ENCODE measurements around the gene CELF5. TPM values are rescaled to one million over a fixed set of nuclear protein-coding genes. Genes with fewer than 3 reads are reported as not detected.

Gene CELF5
- total RNA-seq, 1 experiment from 2014 or later: 7.7 TPM

- TF ChIP-seq JUN (CRISPR knock-in tag; IDR thresholded peaks at IDR 0.05) (no peak), FOXK1 (CRISPR knock-in tag; IDR thresholded peaks at IDR 0.05) (no peak), TCF7 (CRISPR knock-in tag; IDR thresholded peaks at IDR 0.05; ENCODE audit: low read depth) (no peak), E2F1 (CRISPR knock-in tag; IDR thresholded peaks at IDR 0.05) (no peak), CTCF (IDR thresholded peaks at IDR 0.05) (no peak)
Observed at GRCh38 chr19:3233116-3233515, 8.7 kb downstream of the CELF5 start (continued).

- CTCF ChIA-PET: interaction anchor here (0.5 to 2.8 kb wide), 10 partner anchors 9 to 532 kb away, joined by 3 to 28 read pairs (median 4); partner anchors contain the start of gene CELF5
- POLR2A ChIA-PET: no interaction called here
- Mint-ChIP-seq H3K4me1 (0 out of 2 replicates have a peak, but pooled peaks cover 3% of the 10 kb centered on the region), H3K9me3 (no peaks in the 10 kb centered on the region), H3K27ac (no peak overlapping the region), H3K4me3 (no peak overlapping the region), H3K27me3 (ENCODE audit: low read depth) (no peaks in the 10 kb centered on the region), H3K36me3 (no peaks in the 10 kb centered on the region)
- DNase-seq (ENCODE audit: low spot score) (no peak), ATAC-seq (peak; percentile 84)
- no peak for TF ChIP-seq ZBTB21 (CRISPR knock-in tag; IDR thresholded peaks at IDR 0.05; ENCODE audit: borderline replicate concordance)
- no peak for TF ChIP-seq GABPB1 (CRISPR knock-in tag; IDR thresholded peaks at IDR 0.05)
- TF ChIP-seq NFATC4 (CRISPR knock-in tag; IDR thresholded peaks at IDR 0.05): no peak
- TF ChIP-seq ZNF232 (CRISPR knock-in tag; IDR thresholded peaks at IDR 0.05): no peak
- TF ChIP-seq NR1H2 (CRISPR knock-in tag; IDR thresholded peaks at IDR 0.05): no peak
- no peak for TF ChIP-seq ZNF317 (CRISPR knock-in tag; IDR thresholded peaks at IDR 0.05; ENCODE audit: borderline replicate concordance, low read depth)
- TF ChIP-seq, protein P1, sequence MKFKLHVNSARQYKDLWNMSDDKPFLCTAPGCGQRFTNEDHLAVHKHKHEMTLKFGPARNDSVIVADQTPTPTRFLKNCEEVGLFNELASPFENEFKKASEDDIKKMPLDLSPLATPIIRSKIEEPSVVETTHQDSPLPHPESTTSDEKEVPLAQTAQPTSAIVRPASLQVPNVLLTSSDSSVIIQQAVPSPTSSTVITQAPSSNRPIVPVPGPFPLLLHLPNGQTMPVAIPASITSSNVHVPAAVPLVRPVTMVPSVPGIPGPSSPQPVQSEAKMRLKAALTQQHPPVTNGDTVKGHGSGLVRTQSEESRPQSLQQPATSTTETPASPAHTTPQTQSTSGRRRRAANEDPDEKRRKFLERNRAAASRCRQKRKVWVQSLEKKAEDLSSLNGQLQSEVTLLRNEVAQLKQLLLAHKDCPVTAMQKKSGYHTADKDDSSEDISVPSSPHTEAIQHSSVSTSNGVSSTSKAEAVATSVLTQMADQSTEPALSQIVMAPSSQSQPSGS (CRISPR knock-in tag; IDR thresholded peaks at IDR 0.05; ENCODE audit: borderline replicate concordance, low read depth): no peak
- no peak for TF ChIP-seq PRRX2 (CRISPR knock-in tag; IDR thresholded peaks at IDR 0.05)
- TF ChIP-seq CREM (CRISPR knock-in tag; IDR thresholded peaks at IDR 0.05): no peak
- no peak for TF ChIP-seq TEAD4 (CRISPR knock-in tag; IDR thresholded peaks at IDR 0.05)
- TF ChIP-seq, protein P2, sequence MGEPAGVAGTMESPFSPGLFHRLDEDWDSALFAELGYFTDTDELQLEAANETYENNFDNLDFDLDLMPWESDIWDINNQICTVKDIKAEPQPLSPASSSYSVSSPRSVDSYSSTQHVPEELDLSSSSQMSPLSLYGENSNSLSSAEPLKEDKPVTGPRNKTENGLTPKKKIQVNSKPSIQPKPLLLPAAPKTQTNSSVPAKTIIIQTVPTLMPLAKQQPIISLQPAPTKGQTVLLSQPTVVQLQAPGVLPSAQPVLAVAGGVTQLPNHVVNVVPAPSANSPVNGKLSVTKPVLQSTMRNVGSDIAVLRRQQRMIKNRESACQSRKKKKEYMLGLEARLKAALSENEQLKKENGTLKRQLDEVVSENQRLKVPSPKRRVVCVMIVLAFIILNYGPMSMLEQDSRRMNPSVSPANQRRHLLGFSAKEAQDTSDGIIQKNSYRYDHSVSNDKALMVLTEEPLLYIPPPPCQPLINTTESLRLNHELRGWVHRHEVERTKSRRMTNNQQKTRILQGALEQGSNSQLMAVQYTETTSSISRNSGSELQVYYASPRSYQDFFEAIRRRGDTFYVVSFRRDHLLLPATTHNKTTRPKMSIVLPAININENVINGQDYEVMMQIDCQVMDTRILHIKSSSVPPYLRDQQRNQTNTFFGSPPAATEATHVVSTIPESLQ (CRISPR knock-in tag; IDR thresholded peaks at IDR 0.05): no peak
- no peak for TF ChIP-seq ZNF396 (CRISPR knock-in tag; IDR thresholded peaks at IDR 0.05; ENCODE audit: borderline replicate concordance)
- TF ChIP-seq ELF4 (CRISPR knock-in tag; IDR thresholded peaks at IDR 0.05; ENCODE audit: low read depth): no peak
- no peak for TF ChIP-seq TP53 (CRISPR knock-in tag; IDR thresholded peaks at IDR 0.05)
Observed at GRCh38 chr19:3233831-3234230, 9.4 kb downstream of the CELF5 start.

DNA sequence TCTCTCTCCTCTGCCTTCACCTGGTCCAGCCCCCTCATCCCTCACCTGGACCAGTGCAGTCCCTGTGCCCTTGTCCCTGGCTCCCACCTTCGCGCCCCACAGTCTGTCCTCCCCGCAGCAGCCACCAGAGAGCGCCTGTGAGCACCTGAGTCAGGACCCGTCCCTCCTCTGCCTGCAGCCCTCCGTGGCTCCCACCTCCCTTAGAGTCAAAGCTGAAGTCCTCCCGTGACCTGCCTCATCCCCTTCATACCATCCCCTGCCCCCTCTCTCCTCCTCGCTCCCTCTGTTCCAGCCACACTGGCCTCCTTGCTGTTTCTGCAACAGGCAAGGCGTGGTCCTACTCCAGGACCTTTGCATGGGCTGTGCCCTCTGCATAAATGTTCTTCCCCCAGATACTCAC lies 10.3 kb downstream of the CELF5 start:
- H3K4me1 Mint-ChIP-seq: no peaks in the 10 kb centered on the region
- POLR2A ChIA-PET: no interaction called here
- TF ChIP-seq ZNF121 (CRISPR knock-in tag; IDR thresholded peaks at IDR 0.05) (peak; percentile 26; the same call in 1 of the 2 replicates), HMGA2 (CRISPR knock-in tag; IDR thresholded peaks at IDR 0.05) (no peak), GTF2I (CRISPR knock-in tag; conservative IDR thresholded peaks at IDR 0.05) (peak; percentile 96), CTCF (IDR thresholded peaks at IDR 0.05) (peak; percentile 49; the same call in 1 of the 2 replicates)
- TF ChIP-seq, protein P3, sequence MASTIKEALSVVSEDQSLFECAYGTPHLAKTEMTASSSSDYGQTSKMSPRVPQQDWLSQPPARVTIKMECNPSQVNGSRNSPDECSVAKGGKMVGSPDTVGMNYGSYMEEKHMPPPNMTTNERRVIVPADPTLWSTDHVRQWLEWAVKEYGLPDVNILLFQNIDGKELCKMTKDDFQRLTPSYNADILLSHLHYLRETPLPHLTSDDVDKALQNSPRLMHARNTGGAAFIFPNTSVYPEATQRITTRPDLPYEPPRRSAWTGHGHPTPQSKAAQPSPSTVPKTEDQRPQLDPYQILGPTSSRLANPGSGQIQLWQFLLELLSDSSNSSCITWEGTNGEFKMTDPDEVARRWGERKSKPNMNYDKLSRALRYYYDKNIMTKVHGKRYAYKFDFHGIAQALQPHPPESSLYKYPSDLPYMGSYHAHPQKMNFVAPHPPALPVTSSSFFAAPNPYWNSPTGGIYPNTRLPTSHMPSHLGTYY (CRISPR knock-in tag; IDR thresholded peaks at IDR 0.05): no peak
- TF ChIP-seq, protein P4, sequence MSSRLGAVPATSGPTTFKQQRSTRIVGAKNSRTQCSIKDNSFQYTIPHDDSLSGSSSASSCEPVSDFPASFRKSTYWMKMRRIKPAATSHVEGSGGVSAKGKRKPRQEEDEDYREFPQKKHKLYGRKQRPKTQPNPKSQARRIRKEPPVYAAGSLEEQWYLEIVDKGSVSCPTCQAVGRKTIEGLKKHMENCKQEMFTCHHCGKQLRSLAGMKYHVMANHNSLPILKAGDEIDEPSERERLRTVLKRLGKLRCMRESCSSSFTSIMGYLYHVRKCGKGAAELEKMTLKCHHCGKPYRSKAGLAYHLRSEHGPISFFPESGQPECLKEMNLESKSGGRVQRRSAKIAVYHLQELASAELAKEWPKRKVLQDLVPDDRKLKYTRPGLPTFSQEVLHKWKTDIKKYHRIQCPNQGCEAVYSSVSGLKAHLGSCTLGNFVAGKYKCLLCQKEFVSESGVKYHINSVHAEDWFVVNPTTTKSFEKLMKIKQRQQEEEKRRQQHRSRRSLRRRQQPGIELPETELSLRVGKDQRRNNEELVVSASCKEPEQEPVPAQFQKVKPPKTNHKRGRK (CRISPR knock-in tag; IDR thresholded peaks at IDR 0.05; ENCODE audit: borderline replicate concordance): no peak
- DNase-seq (ENCODE audit: low spot score) (peak; percentile 80), ATAC-seq (peak; percentile 69)
- CTCF ChIA-PET: interaction anchor here (0.5 to 2.8 kb wide), 3 partner anchors 41 to 264 kb away, joined by 4 to 28 read pairs (median 4); no protein-coding TSS in a partner anchor
- no peaks in the 10 kb centered on the region for H3K9me3 Mint-ChIP-seq
- no peak overlapping the region for H3K4me3 Mint-ChIP-seq
- peaks cover 2% of the 10 kb centered on the region; the same call in 1 of the 2 replicates for H3K27me3 Mint-ChIP-seq (ENCODE audit: low read depth)
- H3K36me3 Mint-ChIP-seq: no peaks in the 10 kb centered on the region
- H3K27ac Mint-ChIP-seq: no peak overlapping the region
